Memory B cell (primary cell): ENCODE data around the gene NR3C2.

ENCODE experiments used
- ATAC-seq: fragments of 150-1000 bp; cut with Tn5 transposase; 2 replicates; pipeline ENCODE4 v1.10.0; 2021; ENCODE audit warnings: low read depth, mild to moderate bottlenecking, moderate library complexity
- DNase-seq, 2 donors: peaks; one replicate each; pipeline ENCODE4 v3.0.0; 2022; ENCODE audit warnings: low spot score in 2 of 2
- H3K27ac Mint-ChIP-seq: one replicate; pipeline ENCODE4 v1.8.0; 2022; ENCODE audit warnings: mild to moderate bottlenecking, moderate library complexity, mixed read lengths
- H3K27me3 Mint-ChIP-seq: one replicate; pipeline ENCODE4 v1.8.0; 2022; ENCODE audit warnings: mixed read lengths
- H3K36me3 Mint-ChIP-seq: one replicate; pipeline ENCODE4 v1.8.0; 2022; ENCODE audit warnings: mild to moderate bottlenecking, mixed read lengths
- H3K4me1 Mint-ChIP-seq: one replicate; pipeline ENCODE4 v1.8.0; 2022; ENCODE audit warnings: mixed read lengths
- H3K4me3 Mint-ChIP-seq: one replicate; pipeline ENCODE4 v1.8.0; 2022; ENCODE audit warnings: mild to moderate bottlenecking, moderate library complexity, mixed read lengths
- H3K9me3 Mint-ChIP-seq: one replicate; pipeline ENCODE4 v1.8.0; 2022; ENCODE audit warnings: mixed read lengths

NR3C2 gene

GRCh38 chr4:148441986-148442831 lies at the start of gene NR3C2:
Gene NR3C2 (minus strand): TSS chr4:148442414.
- H3K36me3 Mint-ChIP-seq = no peaks in the 10 kb centered on the region
- H3K4me3 Mint-ChIP-seq = peak within 1 kb of the TSS; percentile 99

GRCh38 chr4:148487181-148487580 lies 45.0 kb upstream of the NR3C2 start:
- Mint-ChIP-seq H3K27me3 (no peaks in the 10 kb centered on the region), H3K4me1 (no peaks in the 10 kb centered on the region), H3K27ac (no peak overlapping the region), H3K4me3 (no peak overlapping the region), H3K9me3 (peaks cover 8% of the 10 kb centered on the region), H3K36me3 (peaks cover 3% of the 10 kb centered on the region)
- no peak for DNase-seq
- ATAC-seq = no peak

More at GRCh38 chr4:148441986-148442831, at the start of gene NR3C2:
- DNase-seq (peak; percentile 91 to 92), ATAC-seq (peak; percentile 74)
- Mint-ChIP-seq H3K27me3 (peaks cover 2% of the 10 kb centered on the region), H3K27ac (peak within 1 kb of the TSS; percentile 98), H3K4me1 (peaks cover 23% of the 10 kb centered on the region), H3K9me3 (no peaks in the 10 kb centered on the region)

- no peak overlapping the region for H3K4me3 Mint-ChIP-seq
Measured at GRCh38 chr4:148481636-148482035, 39.4 kb upstream of the NR3C2 start.

GRCh38 chr4:148477276-148477675 lies 35.1 kb upstream of the NR3C2 start:
- no peaks in the 10 kb centered on the region for H3K4me1 Mint-ChIP-seq
- no peak overlapping the region for H3K27ac Mint-ChIP-seq
- H3K4me3 Mint-ChIP-seq = no peak overlapping the region
- no peaks in the 10 kb centered on the region for H3K9me3 Mint-ChIP-seq
- H3K27me3 Mint-ChIP-seq = peaks cover 2% of the 10 kb centered on the region
- no peak for ATAC-seq
- H3K36me3 Mint-ChIP-seq = peaks cover 2% of the 10 kb centered on the region
- DNase-seq = no peak

More at GRCh38 chr4:148481636-148482035, 39.4 kb upstream of the NR3C2 start:
- H3K9me3 Mint-ChIP-seq = peaks cover 8% of the 10 kb centered on the region
- H3K27ac Mint-ChIP-seq = no peak overlapping the region
- peaks cover 5% of the 10 kb centered on the region for H3K36me3 Mint-ChIP-seq
- peaks cover 2% of the 10 kb centered on the region for H3K27me3 Mint-ChIP-seq
- ATAC-seq (no peak), DNase-seq (no peak)
- no peaks in the 10 kb centered on the region for H3K4me1 Mint-ChIP-seq

GRCh38 chr4:148469938-148470337 lies 27.7 kb upstream of the NR3C2 start:
- Mint-ChIP-seq H3K27me3 (no peaks in the 10 kb centered on the region), H3K4me3 (no peak overlapping the region), H3K9me3 (no peaks in the 10 kb centered on the region), H3K36me3 (no peaks in the 10 kb centered on the region), H3K27ac (no peak overlapping the region), H3K4me1 (no peaks in the 10 kb centered on the region)
- DNase-seq = no peak
- no peak for ATAC-seq

GRCh38 chr4:148454835-148455234 lies 12.6 kb upstream of the NR3C2 start:
- Mint-ChIP-seq H3K4me3 (no peak overlapping the region), H3K36me3 (peaks cover 2% of the 10 kb centered on the region), H3K9me3 (no peaks in the 10 kb centered on the region), H3K27ac (no peak overlapping the region), H3K4me1 (no peaks in the 10 kb centered on the region), H3K27me3 (peaks cover 3% of the 10 kb centered on the region)
- DNase-seq = no peak
- ATAC-seq = no peak

- peaks cover 2% of the 10 kb centered on the region for H3K36me3 Mint-ChIP-seq
- DNase-seq (no peak), ATAC-seq (no peak)
- H3K9me3 Mint-ChIP-seq = no peaks in the 10 kb centered on the region
- H3K4me1 Mint-ChIP-seq = no peaks in the 10 kb centered on the region
- H3K27ac Mint-ChIP-seq = no peak overlapping the region
- H3K27me3 Mint-ChIP-seq = peaks cover 3% of the 10 kb centered on the region
- H3K4me3 Mint-ChIP-seq = no peak overlapping the region
Measured at GRCh38 chr4:148453833-148454232, 11.6 kb upstream of the NR3C2 start.

- peaks cover 2% of the 10 kb centered on the region for H3K36me3 Mint-ChIP-seq
- no peak for ATAC-seq
- H3K4me1 Mint-ChIP-seq = no peaks in the 10 kb centered on the region
- H3K27me3 Mint-ChIP-seq = peaks cover 3% of the 10 kb centered on the region
- no peaks in the 10 kb centered on the region for H3K9me3 Mint-ChIP-seq
- no peak overlapping the region for H3K4me3 Mint-ChIP-seq
- DNase-seq = no peak
- H3K27ac Mint-ChIP-seq = no peak overlapping the region
Measured at GRCh38 chr4:148452970-148453369, 10.8 kb upstream of the NR3C2 start.

GRCh38 chr4:148449921-148450320 lies 7.7 kb upstream of the NR3C2 start:
- H3K4me1 Mint-ChIP-seq = peaks cover 8% of the 10 kb centered on the region
- DNase-seq (no peak), ATAC-seq (no peak)
- peaks cover 2% of the 10 kb centered on the region for H3K27me3 Mint-ChIP-seq
- H3K4me3 Mint-ChIP-seq = no peak overlapping the region
- H3K36me3 Mint-ChIP-seq = no peaks in the 10 kb centered on the region
- no peaks in the 10 kb centered on the region for H3K9me3 Mint-ChIP-seq
- no peak overlapping the region for H3K27ac Mint-ChIP-seq

GRCh38 chr4:148448141-148448540 lies 5.9 kb upstream of the NR3C2 start:
- Mint-ChIP-seq H3K4me1 (peaks cover 8% of the 10 kb centered on the region), H3K36me3 (no peaks in the 10 kb centered on the region), H3K27me3 (peaks cover 2% of the 10 kb centered on the region), H3K4me3 (no peak overlapping the region), H3K27ac (no peak overlapping the region), H3K9me3 (no peaks in the 10 kb centered on the region)
- no peak for DNase-seq
- no peak for ATAC-seq

- Mint-ChIP-seq H3K27ac (no peak overlapping the region), H3K4me3 (no peak overlapping the region), H3K4me1 (peaks cover 8% of the 10 kb centered on the region), H3K36me3 (no peaks in the 10 kb centered on the region), H3K27me3 (peaks cover 2% of the 10 kb centered on the region), H3K9me3 (no peaks in the 10 kb centered on the region)
- no peak for DNase-seq
- no peak for ATAC-seq
Measured at GRCh38 chr4:148447681-148448080, 5.5 kb upstream of the NR3C2 start.

GRCh38 chr4:148445860-148446330 lies 3.7 kb upstream of the NR3C2 start:
- Mint-ChIP-seq H3K27me3 (peaks cover 2% of the 10 kb centered on the region), H3K9me3 (no peaks in the 10 kb centered on the region), H3K4me3 (peak overlapping the region; percentile 93), H3K4me1 (peaks cover 10% of the 10 kb centered on the region), H3K36me3 (no peaks in the 10 kb centered on the region), H3K27ac (peak overlapping the region; percentile 93)
- ATAC-seq = no peak
- DNase-seq = no peak

- Mint-ChIP-seq H3K27me3 (peaks cover 2% of the 10 kb centered on the region), H3K27ac (peak overlapping the region; percentile 93), H3K9me3 (no peaks in the 10 kb centered on the region), H3K36me3 (no peaks in the 10 kb centered on the region), H3K4me3 (peak overlapping the region; percentile 93), H3K4me1 (peaks cover 12% of the 10 kb centered on the region)
- ATAC-seq = peak; percentile 35
- peak; percentile 69 to 86 for DNase-seq
Measured at GRCh38 chr4:148445071-148445859, 3.1 kb upstream of the NR3C2 start.
